Epithelial cell of prostate (primary cell): ENCODE data around the gene PDE6G.

Source experiments
- DNase-seq: peaks from one replicate; pipeline ENCODE4 v3.0.0-alpha.2; 2011; ENCODE audit warnings: low read depth, low spot score
- H3K27ac ChIP-seq: fragments of 450-650 bp; 2 replicates; pipeline ENCODE4 v1.5.1; 2017; ENCODE audit warnings: mild to moderate bottlenecking

PDE6G gene

DNA sequence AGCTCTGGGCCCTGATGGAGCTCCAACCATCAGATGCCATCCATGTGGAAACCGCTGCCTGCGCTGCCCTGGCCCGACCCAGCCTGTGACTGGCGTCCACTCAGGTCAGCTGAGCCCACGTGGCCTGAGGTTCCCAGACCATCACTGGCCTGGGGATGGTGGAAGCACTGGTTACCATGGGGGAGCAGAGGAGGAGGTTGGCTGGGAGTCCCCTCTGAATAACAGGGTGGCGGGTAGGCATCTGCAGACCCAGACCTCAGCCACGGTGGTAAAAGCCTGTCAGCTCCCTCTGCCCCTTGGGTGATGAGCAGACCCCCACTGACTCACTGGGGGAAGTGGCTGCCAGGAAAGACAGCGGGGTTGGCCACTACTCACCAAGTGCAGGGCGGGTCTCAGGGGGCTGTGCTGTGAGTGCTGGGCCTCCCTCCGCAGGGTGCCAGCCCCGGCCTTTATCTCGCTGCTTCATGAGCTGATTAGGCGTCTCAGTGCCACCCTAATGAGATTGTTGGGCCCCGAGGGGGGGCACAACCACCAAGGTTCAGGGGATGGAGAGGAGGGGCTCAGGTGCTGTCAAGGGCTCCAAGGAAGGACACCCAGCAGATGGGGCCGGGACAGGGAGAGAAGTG lies at the start of gene PDE6G:
Gene PDE6G, minus strand, starts transcription at position 425 of the 626 bp plus-strand sequence. CDS start 3,237 bp downstream, outside the sequence.
- DNase-seq: no peak

DNA sequence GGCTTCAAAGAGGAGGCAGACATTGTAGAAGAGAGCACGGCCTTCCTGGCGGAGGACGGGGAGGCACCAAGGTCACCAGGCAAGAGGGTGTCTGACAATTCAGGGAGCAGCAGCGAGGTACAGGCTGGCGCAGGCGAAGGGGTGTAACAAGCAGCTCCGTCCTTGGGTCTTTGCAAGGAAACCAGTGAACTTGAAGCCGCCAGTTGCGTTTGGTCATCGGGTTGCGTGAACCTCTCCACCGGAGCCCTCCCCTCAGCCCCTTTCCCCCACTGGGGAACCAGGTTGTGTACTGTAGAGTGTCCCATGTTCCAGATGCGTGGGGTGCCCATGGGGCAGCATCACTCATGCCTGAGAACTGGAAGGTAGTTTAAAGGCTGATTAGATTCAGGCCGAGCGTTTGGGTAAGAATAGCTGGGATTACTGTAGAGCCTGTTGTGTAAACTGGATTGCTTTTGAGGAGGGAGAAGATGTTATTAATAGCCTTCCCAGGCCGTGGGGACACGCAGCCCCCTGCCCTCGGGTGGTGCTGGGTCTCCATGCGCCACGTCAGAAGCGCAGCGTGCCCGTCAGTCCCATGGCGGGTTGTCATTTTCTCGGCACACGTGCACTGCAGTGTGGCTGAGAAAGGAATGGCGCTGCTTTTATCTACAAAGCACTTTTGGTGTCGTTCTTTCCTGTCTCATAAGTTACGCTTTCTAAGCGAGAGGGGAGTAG lies 49.3 kb upstream of the PDE6G start:
- no peak overlapping the region for H3K27ac ChIP-seq
- no peak for DNase-seq

More for the DNA sequence above, at the start of gene PDE6G:
- no peak within 1 kb of the TSS for H3K27ac ChIP-seq

DNA sequence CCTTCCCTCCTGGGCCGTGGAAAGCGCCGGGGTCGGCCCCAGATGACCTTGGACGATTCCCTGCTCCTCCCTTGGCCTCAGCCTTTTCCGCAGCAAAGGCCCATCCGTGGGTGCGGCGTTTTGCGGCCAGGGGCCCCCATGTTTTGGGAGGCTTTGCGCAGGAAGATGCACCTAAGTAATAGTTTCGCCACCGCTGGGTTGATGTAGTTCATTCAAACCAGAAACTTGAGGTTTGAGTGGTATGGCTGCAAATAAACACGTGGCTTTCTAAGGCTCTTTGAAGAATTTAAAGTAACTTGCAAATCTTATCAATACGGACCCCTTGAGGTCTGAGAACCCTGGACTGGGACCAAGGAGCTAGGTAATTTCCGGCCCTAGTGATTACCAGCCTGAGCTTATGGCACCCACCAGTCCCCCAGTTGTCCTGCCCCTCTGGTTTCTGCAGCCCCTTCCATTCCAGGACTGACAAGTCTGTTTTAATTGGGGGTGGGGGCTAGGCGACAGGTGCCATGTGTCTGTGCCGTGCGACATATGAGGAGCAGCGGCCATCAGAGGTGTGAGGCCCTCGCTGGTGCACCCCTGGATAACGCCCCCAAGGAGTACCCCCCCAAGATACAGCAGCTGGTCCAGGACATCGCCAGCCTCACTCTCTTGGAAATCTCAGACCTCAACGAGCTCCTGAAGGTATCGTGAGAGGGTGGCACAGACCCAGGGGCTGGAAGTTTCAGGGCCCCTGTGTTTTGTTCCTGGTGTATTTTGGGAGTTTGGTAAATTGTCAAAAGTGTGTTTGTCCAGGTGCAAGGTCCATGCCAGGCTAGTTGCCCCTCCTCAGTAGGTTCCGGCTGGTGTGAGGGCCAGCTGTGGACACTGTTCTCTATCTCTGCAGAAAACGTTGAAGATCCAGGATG lies 47.7 kb upstream of the PDE6G start:
- peak overlapping the region; percentile 90 for H3K27ac ChIP-seq
- no peak for DNase-seq

DNA sequence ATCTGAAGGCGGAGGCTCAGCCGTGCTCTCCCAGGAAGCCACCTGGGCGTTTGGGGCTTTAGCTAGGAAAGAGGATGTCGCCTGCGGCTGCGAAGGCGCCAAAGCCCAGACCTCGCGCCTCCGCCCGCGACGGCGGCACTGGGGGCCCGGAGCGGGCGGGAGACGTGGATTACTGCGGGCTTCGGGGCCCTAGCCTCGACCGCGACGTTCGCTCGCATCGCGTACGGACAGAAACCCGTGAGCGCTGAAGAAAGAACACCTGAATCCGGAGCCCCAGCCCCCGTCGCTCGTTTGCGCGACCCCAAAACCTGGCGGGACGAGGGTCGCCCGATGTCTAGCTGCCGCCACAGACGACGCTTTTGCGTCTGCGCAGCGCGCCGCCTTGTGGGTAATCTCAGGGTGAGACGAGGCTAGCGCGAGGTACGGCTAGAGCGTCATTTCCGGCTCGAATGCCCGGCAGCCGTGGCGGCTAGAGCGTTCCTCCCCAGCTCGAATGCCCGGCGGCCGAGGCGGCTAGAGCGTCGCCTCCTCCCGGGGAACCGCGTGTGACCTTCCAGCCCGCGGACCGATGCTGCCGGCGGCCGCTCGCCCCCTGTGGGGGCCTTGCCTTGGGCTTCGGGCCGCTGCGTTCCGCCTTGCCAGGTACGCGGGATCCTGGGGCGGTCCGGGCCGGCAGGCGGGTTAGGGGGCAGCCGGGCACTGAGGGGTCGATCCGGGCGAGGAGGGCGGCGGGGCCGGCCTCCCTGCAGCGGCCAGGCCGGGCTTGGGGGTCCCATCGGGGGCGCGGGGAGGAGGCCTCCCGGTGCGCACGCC lies 46.8 kb upstream of the PDE6G start, which contains the start of gene MRPL12:
Gene MRPL12, plus strand, starts transcription at position 434 of the 813 bp plus-strand sequence. Its CDS starts 135 bp downstream, at position 569.
- peak within 1 kb of the TSS; percentile 90 for H3K27ac ChIP-seq
- peak; percentile 55 for DNase-seq

DNA sequence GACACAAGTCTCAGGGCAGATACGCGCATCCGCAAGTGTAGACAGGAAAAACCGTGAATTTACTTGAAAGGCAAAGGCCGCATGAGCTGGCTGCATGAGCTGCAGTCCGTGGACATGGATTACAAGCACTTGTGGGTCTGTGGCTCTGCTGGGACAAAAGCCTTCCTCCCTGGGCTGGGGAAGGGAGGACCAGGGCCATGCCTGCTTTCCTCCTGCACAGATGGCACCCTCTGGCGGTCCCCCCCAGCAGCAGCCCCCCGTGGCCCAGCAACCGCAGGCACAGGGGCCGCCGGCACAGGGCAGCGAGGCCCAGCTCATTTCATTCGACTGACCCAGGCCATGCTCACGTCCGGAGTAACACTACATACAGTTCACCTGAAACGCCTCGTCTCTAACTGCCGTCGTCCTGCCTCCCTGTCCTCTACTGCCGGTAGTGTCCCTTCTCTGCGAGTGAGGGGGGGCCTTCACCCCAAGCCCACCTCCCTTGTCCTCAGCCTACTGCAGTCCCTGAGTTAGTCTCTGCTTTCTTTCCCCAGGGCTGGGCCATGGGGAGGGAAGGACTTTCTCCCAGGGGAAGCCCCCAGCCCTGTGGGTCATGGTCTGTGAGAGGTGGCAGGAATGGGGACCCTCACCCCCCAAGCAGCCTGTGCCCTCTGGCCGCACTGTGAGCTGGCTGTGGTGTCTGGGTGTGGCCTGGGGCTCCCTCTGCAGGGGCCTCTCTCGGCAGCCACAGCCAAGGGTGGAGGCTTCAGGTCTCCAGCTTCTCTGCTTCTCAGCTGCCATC lies 45.1 kb upstream of the PDE6G start:
- DNase-seq: no peak
- peak overlapping the region; percentile 90 for H3K27ac ChIP-seq

DNA sequence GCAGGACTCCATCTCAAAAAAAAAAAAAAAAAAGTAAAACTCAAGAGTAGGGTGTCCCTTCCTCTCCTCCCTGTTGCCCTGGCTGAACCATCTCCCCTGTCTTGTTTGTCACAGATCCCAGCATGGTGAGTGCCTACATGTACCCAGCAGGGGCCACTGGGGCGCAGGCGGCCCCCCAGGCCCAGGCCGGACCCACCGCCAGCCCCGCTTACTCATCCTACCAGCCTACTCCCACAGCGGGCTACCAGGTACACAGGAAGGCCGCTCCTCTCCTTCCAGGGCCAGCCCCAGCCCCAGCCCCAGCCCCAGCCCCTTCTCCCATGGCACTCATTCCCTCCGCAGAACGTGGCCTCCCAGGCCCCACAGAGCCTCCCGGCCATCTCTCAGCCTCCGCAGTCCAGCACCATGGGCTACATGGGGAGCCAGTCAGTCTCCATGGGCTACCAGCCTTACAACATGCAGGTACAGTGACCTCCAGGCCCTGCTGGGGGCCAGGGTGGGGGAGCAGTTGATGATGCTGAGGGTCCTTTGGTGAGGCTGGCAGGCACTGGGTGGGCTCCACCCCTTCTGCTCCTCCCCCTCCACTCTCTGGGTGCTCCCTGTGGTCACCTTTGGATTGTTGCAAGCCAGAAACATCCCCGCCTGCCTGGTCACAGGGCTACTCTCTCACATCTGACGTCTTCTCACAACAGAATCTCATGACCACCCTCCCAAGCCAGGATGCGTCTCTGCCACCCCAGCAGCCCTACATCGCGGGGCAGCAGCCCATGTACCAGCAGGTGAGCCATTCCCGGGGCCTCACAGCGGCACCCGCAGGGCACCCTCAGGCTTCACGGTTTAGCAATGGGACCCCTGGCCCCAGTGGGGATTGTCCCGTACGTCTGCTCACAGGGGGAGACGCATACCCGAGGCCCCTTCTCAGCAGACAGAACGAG lies 44.3 kb upstream of the PDE6G start:
- no peak for DNase-seq
- H3K27ac ChIP-seq: no peak overlapping the region

DNA sequence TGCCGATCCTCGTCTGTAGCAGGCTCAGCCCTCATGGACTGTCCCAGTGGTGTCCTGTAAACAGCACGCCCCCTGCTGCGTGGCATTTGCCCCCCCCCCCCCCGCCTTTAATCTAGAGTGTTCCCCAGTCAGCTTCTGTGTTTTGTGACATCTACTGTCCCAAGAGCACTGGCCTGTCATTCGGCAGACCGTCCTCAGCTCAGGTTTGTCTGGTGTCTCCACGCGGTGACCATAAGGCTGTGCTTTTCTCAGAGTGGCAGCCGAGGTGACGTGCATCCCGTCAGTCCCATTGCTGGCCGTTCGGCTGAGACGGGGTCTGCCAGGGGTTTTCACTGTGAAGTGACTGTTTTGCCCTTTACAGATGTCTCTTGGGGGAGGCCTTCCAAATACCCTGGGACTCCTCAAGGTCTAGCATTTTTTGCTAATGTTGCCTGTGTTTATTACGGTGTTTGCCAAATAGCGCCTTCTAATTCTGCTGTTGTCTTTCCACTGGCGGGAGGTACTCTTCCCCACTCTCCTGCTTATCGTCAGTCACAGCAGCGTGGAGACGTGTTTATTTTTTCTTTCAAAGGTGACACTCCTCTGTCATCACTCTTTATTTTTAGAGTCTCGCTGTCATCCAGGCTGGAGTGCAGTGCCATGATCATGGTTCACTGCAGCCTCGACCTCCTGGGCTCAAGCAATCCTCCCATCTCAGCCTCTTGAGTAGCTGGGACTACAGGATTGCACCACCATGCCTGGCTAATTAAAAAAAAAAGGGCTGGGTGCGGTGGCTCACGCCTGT lies 41.1 kb upstream of the PDE6G start:
- H3K27ac ChIP-seq: no peak overlapping the region
- no peak for DNase-seq

DNA sequence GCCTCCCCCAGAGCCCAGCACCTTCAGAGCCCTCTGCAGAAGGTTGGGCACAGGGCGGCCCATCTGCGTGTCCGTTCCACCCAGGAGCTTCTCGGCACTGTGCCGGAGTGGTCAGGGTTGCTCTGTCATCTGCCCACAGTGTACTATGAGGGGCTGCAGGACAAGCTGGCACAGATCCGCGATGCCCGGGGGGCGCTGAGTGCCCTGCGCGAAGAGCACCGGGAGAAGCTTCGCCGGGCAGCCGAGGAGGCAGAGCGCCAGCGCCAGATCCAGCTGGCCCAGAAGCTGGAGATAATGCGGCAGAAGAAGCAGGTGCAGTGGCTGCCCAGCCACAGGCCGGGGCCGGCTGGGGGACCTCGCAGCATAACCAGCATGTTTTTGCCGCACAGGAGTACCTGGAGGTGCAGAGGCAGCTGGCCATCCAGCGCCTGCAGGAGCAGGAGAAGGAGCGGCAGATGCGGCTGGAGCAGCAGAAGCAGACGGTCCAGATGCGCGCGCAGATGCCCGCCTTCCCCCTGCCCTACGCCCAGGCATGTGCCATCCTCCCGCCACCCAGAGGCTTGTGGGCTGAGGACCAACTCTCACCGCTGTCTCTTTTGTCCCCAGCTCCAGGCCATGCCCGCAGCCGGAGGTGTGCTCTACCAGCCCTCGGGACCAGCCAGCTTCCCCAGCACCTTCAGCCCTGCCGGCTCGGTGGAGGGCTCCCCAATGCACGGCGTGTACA lies 40.0 kb upstream of the PDE6G start:
- H3K27ac ChIP-seq: no peak overlapping the region
- DNase-seq: no peak

DNA sequence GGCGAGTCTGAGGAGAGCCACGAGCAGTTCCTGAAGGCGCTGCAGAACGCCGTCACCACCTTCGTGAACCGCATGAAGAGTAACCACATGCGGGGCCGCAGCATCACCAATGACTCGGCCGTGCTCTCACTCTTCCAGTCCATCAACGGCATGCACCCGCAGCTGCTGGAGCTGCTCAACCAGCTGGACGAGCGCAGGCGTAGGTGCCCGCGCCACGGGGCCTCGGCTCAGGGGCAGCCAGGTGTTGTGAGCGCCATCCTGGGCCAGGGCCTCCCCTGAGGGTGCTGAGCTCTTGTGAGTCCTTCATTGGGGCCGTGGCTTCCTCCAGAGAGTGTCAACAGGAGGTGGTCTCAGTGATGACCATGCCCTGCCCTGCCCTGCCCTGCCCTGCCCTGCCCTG lies 39.5 kb upstream of the PDE6G start:
- DNase-seq: no peak
- H3K27ac ChIP-seq: no peak overlapping the region

DNA sequence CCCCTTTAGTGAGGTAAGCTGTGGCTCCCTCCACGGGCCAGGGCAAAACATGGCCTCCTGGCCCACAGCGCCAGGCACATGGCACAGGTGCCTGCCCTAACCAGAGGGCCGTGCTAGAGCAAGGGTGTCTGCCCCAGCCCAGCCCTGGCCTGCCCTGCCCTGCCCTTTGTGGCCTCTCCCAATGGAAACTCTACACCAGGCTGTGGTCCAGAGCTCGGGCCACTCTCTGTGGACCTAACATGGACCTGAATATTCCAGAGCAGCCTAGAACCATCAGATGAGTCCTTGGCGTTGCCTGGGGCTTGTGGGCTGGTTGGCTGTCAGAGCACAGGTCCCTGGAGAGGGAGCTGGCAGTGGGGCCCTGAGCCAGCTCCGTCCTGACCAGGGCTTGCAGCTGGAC lies 38.9 kb upstream of the PDE6G start:
- no peak overlapping the region for H3K27ac ChIP-seq
- DNase-seq: no peak

DNA sequence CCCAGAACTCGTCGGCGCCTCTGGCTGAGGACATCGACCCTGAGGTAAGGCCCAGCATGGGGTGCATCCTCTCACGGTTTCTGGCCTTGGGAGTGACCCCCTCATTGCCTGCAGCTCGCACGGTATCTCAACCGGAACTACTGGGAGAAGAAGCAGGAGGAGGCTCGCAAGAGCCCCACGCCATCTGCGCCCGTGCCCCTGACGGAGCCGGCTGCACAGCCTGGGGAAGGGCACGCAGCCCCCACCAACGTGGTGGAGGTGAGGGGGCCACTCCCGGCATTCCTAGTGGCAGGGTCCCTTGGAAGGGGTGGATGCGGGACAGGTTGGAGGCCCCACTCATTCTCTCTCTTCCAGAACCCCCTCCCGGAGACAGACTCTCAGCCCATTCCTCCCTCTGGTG lies 38.5 kb upstream of the PDE6G start:
- no peak for DNase-seq

DNA sequence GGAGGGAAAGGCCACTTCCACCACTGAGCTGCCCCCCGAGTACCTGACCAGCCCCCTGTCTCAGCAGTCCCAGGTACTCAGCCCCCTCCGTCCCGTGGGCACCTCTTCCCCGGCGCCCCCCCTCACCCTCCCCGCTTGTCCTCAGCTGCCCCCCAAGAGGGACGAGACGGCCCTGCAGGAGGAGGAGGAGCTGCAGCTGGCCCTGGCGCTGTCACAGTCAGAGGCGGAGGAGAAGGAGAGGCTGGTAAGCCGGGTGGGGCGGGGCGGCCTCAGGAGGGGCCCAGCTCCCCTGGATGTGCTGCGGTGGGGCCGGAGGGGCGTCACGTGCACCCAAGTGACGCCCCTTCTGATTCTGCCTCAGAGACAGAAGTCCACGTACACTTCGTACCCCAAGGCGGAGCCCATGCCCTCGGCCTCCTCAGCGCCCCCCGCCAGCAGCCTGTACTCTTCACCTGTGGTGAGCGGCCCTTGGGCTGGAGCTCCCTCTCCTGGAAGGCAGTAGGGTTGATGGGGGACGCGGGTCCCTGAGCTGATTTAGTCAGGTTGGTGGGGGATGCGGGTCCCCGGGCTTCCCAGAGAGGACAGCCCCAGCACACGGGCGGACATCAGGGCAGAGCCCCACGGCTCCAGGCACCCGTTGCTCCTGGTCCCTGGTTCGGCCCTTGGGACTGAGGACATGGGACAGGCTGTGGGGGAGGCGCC lies 37.3 kb upstream of the PDE6G start:
- no peak for DNase-seq

More for the DNA sequence above, 38.5 kb upstream of the PDE6G start:
- H3K27ac ChIP-seq: no peak overlapping the region

DNA sequence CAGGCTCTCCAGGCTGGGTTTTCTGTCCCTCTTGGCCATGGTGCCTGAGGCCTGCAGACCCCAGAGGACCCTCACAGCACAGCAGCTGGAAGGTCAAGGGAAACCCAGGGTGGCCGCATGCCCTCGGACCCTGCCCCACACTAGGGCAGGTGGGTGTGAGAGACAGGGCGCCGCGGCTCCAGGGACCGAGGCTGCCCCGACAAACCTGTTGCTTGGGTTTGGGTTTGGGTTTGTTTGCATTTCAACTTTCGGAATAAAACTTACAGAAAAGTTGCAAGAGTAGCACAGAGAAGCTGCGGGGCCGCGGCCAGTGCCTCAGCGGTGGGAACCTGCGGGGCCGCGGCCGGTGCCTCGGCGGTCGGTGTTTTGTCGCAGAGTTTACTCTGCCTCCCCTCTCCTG lies 35.3 kb upstream of the PDE6G start:
- DNase-seq: no peak
- no peak overlapping the region for H3K27ac ChIP-seq

More for the DNA sequence above, 37.3 kb upstream of the PDE6G start:
- no peak overlapping the region for H3K27ac ChIP-seq

DNA sequence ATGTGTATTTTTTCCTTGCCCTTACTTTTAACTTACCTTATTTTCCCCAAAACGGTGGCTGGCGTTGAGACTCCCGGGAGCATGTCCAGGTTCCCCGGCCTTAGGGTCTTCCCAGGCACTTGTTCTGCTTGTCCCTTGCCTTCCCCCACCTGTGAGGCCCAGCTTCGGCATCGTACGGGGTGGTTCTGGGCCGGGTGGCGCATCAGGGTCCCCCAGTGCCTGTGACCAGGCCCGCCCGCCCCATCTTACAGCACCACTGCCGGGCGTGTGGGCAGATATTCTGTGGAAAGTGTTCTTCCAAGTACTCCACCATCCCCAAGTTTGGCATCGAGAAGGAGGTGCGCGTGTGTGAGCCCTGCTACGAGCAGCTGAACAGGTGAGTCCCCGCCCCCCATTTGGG lies 34.9 kb upstream of the PDE6G start:
- no peak overlapping the region for H3K27ac ChIP-seq
- no peak for DNase-seq

DNA sequence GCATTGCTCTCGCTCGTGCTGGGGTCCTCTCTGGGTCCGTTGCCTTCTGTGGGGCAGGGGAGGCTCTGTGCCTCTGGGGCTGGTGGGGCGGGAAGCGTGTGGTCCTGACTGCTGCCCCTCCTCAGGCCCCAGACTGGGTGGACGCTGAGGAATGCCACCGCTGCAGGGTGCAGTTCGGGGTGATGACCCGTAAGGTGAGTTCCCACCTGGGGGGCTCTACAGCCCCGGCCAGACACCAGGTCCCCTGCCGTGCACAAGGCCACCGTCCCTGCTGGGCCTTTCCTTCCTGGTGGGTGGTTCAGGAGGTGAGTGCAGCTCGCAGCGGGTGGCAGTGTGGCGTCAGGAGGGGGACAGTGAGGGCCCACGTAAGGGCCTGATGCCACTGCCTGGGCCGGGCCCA lies 34.2 kb upstream of the PDE6G start:
- no peak overlapping the region for H3K27ac ChIP-seq

DNA sequence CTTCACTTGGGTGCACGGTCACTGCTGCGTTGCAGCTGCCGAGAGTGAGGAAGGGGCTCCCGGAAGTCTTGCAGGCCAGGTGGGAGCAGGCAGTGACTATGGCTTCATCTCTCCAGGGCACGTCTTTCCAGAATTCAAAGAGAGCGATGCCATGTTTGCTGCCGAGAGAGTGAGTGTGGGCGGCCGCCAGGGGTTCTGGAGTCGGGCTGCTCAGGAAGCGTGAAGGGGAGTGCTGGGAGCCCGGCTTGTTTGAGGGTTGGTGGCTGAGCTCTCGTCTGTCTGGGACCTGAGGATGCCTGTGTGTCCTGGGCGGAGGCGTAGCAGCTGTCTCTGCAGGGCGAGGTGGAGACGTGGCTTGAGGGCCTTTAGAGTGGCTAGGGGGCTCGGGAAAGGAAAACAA lies 33.7 kb upstream of the PDE6G start:
- no peak for DNase-seq
- no peak overlapping the region for H3K27ac ChIP-seq

More for the DNA sequence above, 34.2 kb upstream of the PDE6G start:
- DNase-seq: no peak
